GM21723 (cell line): Measurements from ENCODE around the gene PAX5.

Experiments
- ATAC-seq: cut with Tn5 transposase; IDR thresholded peaks from one replicate; pipeline ENCODE4 v1.9.1; 2021; ENCODE audit warnings: mild to moderate bottlenecking, moderate library complexity; ENCODE audit not compliant: unreplicated experiment

The PAX5 gene

DNA sequence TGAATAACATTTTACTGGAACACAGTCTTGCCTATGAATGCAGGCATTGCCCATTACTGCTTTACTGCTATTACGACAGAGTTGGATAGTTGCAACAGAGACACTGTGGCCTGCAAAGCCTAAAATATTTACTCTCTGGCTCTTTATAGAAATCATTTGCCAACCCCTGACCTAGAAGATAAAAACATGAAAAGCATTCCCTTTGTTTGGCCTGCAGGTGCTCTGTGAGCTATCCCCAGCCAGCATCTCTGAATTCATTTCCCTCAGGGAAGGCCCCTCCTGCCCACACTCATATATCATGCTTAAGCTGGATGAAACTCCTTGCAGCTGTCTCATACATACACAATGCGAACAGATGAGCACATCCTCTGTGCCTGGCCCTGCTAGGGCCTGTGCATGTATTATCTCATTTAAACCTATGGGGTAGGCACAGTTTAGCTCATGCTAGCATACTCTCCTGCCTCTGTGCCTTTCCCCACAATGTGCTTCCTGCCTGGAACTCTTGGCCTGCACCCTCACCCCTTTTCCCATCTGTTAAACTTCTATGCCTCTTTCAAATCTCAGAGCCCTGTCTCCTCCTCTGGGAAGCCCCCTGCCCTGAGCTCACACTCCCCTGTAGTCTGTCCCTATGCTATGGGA lies 193.1 kb downstream of the PAX5 start:
- no peak for ATAC-seq

DNA sequence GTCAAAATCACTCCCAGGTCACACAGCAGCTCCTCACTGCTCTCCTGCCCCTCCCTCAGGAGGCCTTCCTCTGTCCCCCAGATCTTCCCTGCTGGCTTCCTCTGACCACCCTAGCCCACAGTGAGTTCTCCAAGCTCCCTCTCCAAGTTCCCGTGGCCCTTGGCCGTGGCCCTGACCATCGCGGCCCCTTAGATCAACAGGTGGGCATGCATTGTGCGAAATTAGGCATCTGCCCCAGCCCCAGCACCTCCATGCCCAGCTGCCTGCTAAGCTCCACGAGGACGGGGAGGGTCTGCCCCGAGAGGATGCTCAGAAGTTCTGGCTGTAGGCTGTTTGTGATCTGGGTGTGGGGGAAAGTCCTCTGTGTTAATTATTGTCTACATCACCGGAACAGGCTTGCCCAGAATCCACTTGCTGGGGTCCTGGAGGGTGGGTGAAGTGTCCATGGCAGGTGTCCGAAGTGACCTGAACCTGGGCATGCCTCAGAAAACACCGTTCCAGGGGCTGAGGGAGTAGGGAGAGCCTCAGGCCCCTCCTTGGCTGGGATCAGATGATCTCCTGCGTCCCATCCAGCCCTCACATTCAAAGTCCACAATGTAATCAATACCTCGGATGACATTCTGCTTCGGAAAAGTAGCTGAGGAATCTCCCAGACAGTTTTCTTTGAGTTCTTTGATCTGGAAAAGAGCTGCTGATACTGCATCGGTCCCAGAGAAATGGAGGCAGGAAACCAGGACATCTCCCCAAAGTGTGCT lies 194.8 kb downstream of the PAX5 start:
- ATAC-seq: no peak

DNA sequence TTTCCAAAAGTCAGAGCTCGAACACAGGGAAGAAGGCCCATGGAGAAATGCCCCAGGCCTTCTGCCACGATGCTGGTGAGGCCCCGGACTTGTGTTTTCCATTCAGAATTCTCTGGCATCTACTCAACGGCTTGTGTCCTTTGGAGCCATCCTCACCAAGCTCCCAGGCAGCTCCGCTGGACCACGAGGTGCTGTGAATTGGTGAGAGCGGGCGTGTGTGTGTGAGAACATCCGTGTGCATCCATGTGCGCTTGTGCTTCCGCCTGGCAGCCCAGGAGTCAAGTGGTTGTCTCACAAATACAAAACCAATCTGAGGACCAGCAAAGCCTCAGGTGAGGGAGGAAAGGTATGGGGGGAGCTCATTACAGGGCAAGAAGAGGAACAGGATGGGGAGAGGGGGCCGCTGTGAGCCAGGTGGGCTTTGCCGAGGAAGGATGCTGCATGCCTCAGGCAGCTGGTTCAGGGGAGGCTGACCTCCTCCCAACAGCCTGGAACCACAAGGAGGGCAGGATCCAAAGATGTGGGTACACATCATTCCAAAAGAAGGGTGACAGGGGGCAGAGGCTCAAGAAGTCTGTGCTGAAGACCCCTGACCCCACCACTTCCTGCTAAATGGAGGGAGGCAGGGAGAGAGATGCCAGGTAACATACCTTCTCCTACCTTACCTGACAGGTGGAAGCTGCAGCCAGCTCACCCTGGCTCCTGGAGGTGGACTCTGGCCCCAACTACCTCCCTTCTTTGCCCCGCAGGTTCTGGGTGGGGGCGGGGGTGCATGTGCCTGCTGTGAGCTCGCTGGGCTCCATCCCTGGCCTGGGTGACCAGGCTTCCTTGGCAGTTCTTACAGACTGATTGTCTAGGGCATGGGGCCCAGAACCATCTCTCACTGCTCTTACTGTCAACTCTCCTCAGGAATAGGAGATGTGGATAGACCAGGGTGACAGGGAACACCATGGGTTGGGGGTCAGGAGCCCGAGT lies 196.3 kb downstream of the PAX5 start:
- ATAC-seq: no peak

DNA sequence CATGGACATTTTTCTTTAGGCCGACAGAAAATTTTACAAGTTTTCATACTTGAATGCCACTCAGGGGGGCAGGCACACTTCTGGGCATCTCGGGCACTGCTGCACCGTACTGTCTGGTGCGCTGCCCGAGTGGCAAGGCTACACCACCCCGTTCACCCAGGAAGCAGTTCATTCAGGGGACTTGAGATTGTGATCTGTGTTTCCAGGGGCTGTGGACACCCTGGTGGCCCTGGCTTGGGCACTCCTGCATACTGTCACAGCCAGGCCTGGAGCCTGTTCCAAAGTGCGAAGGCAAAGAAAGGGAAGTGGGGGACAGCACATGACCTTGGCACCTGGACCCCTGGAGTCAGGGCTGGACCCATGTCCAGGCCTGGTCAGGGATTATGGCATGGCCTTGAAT lies 197.6 kb downstream of the PAX5 start:
- no peak for ATAC-seq

DNA sequence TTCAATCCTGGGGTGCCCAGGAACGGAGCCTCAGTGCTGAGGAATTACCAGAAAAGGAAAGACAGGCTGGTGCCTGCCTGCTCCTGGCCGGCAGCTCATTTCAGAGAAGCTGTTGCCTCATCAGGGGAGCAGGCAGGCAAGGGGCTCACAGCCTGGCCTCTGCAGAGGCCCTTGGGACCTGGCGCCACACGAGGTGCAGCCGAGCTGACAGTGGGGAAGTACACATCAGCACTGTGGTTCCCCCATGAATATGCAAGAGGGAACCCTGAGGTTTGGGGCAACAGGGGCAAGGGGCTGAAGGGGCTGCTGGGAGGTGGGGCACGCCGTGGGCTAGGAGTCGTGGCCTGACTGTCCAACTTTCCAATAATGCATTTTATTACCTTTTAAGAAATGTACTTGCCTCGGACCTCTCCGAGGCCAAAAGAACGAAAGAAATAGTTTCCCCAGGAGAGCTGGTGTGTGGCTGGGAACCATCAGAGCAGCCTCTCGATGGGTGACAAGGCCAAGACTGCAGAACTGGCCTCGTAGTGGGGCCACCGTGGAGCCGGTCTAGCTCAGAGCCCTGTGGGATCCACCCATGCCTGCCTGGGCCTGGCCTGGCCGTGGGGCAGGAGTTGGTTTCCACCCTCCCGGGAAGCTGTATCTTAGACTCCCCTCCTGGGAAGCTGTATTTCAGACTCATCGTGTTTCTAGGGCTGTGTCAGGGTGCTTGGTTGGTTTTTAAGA lies 198.6 kb downstream of the PAX5 start:
- no peak for ATAC-seq

DNA sequence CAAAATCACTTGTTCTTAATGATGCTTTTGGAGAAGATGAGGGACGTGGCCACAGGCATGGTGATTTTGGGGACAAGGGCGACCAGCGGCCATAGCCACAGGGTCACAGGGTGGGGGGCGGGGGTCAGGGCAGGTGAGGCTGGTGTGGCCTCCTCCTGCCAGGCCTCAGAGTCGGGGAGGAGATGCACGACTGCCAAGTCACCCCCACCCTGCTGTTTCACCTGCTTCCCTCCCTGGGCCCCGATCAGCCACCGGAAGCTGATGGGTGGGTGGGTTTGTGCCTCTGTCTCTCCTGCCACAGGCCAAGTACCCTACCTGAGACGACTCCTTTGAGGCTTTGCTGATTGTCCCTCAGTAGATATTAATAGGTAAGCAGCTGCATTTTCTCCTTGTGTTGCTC lies 199.3 kb downstream of the PAX5 start:
- ATAC-seq: no peak

DNA sequence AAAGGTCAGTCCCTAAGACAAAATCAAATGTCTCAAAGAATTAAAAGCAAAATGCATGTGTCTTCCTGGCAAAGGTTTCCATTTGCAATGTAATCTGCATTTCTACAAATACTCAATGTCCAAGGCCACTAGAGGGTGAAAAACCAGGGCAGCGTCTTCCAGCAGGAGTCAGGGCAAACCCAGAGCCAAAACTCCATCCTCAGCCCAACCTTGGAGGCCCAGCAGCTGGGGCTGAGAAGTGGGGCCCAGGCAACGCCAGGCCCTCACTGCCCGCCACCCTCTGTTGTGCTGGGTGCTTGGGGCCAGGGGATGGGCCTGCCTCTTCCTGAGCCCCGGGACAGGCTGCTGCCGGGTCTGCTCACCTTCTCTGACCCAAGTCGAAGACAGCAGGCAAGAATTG lies 200.1 kb downstream of the PAX5 start:
- no peak for ATAC-seq

DNA sequence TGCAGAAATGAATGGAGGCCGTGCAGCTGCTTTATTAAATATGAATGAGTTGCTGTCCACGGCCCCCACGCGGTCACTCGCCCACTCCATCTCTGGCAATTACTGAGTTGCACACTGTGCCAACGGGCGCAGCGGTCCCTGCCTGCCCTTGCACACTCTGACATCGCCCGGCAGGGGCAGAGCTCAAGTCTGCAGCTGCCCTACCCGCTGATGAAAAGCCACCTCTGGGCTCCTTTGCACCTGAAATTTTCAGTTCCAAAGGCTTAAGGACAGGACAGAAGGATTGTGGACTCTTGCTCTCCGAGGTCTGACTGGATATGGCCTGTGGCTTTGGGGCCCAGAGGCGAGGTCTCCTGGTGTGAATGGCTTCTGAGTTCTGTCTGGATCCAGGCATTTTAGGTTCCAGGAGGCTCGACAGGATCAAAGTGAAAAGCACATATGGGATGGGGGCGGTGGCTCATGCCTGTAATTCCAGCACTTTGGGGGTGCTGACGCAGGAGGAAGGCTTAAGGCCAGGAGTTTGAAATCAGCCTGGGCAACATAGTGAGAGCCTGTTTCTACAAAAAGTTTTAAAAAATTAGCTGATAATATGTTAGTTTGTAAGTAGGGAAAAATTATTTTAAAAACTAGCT lies 201.8 kb downstream of the PAX5 start:
- ATAC-seq: no peak

DNA sequence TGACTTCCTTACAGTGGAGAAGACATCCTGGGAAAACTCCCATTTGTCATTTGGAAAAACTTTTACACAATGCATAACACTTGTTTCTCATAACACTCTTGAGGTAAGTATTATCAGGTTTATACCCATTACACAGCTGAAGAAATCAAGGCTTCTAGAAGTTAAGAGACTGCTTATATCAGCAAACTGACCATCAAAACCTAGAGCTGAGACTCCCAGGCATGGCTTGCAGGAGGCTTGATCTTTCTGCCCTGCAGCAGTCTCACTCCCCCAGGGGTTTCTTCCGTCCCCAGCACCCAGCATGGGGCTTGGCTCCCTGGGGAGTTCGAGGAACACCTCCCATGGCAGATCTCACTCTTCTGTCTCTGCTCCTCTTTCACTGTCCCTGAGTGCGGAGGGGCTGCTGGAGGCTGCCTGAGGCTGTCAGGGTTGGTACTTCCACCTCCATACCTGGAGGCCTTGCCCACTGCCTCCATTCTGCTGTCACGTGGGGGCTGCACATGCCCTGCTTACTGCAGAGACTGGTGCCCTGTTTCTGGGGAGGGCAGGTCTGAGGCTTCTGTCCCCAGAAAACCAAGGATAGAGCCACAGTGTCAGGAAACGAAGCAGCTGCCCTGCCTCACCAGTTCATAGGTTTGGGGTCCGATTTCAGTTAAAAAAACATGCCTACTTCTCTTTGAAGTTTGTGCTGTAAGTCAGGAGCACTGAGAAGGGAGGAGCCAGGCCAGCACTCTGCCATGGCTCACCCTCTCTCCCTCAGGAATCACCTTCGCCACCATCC lies 202.5 kb downstream of the PAX5 start:
- no peak for ATAC-seq

DNA sequence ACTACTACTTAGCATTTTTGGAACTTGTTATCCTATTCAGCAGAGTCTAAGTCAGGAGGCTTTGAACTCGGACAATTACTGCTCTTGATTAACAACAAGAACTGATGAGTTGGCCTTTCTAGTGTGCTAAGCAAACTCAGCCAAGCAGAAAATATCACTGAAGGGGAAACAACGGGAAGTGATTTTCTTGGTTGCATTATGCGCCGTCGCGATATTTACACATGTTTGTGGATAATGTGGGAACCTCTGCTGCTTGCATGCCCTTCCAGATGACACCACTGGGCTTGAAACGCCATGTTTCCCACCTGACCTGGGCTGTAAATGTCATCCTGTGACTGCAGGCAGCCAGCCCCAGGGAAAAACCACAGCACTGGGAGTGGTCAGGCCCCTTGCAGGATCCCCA lies 205.5 kb downstream of the PAX5 start:
- ATAC-seq: no peak

DNA sequence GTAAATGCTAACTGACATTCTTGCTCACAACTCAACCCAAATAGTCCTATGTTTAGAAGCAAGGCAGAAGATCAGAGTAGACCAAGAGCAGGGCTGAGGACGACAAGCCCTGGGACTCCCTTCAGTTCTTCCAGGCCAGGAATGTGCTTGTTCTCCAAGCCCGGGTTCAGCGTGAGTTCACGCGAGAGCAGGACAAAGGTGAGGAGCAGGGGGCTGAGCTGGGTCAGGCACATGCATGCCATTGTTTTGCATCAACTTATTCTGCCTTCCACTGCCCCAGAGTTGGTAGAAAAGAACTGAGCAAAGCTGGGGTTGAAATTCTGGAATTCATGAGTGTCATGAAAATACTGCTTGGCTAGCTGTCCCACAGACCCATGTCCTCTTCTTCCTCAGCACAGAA lies 206.5 kb downstream of the PAX5 start:
- no peak for ATAC-seq

DNA sequence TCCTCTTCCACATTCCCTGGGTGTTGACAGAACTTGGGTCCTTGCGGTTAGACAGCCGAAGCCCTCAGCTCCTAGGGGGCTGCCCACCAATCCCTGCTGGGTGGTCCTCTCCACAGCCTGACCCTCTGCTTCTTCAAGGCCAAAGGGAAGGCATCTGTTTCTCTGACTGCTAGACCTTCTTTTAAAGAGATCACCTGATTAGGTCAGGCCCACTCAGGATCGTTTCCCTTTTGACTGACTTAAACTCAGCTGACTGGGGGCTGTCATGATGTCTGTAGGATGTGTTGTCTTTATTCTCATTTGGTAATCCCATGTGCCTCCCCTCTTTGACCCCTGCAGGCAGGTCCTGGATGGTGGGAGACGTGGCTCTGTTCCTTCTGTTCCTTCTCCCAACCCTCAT lies 207.5 kb downstream of the PAX5 start:
- no peak for ATAC-seq

DNA sequence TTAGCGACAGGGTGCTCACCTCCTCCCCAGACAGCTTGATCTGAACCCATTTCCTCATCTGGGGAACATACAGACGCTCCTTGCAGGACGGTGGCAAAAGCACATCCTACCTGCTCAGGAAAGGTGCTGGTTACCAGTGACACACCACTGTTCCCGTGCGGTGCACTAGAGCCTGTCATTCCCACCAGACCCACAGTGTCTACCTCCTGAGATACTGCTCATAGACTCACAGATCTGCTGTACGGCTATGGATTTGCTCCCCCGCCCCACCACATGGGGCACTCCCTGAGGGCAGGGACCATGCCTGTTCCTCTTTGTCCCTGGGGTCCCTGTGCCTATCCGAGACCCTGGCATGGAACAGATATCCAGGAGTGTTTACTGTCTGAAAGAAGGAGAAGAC lies 208.9 kb downstream of the PAX5 start:
- no peak for ATAC-seq

DNA sequence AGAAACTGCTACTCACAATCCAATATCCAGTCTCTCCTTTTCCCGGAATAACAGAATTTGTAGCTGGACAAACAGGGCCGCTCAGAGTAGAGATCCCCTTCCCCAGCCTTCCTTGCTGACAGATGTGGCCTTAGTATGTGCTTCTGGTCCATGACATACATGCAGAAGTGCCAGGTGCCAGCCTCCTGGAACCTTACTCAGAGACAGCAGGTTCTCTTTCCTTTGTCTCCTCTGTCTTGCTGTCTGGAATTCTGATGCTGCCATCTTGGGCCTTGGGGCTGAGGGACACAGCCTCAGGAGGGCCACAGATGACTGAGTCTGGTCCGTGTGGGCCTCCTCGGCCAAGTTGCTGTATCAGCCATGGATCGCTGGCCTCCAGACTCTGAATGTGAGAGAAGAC lies 210.1 kb downstream of the PAX5 start:
- no peak for ATAC-seq

DNA sequence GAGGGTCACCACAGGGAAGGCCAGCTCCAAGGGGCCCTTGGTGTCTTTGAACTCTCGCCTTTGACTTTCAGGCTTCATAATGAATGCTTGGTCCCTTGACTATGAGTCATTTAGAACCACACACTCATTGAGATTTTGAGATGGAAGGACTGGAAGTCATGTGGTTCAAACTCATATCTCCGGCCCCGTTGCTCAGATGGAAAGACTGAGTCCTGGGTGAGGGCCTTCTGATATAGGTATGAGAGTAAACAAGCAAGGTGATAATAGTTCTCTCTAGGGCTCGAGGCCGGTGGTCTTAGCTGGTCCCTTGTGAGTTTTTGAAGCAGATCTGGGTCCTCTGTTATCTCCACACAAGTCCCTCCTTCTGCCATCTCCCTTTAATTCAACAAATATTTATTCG lies 210.6 kb downstream of the PAX5 start:
- no peak for ATAC-seq

DNA sequence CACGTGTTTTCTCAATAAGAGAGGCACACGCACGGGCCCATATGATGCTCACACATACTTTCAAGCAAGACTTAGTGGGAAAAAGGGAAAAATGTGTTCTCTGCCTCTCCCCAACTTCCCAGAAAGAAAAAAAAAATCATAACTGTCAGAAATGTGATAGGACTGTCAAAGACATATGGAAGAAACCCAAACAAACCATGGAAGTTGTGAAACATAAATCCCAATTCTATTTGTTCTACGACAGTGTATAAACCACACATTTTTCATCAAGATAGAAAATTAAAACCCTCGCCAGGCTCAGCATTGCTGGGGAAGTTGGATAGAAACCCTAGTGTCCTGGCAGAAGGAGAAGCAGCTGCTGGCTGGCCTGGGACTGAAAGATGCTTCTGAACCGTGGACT lies 211.9 kb downstream of the PAX5 start:
- no peak for ATAC-seq

DNA sequence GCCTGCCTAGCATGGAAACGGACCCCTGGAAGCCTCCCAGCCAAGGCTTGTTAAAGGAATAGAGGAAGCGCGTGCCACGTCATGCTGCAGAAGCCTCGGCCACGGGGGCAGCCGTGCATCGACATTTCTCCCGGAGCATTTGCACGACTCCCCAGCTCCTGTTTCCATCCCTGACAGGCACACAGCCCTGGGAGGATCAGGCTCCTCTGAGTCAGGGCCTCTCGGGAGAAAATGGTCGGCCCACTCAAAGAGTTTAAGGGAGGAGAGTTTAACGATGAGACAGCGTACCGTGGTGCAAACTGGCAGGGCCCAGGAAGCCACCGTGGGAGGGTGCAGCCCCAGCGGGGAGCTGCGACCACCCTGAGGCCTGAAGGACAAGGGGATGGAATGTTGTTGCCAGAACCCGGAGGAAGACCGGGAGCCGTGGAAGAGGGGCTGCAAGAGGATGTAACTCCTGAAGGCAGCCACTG lies 213.6 kb downstream of the PAX5 start:
- ATAC-seq: no peak

DNA sequence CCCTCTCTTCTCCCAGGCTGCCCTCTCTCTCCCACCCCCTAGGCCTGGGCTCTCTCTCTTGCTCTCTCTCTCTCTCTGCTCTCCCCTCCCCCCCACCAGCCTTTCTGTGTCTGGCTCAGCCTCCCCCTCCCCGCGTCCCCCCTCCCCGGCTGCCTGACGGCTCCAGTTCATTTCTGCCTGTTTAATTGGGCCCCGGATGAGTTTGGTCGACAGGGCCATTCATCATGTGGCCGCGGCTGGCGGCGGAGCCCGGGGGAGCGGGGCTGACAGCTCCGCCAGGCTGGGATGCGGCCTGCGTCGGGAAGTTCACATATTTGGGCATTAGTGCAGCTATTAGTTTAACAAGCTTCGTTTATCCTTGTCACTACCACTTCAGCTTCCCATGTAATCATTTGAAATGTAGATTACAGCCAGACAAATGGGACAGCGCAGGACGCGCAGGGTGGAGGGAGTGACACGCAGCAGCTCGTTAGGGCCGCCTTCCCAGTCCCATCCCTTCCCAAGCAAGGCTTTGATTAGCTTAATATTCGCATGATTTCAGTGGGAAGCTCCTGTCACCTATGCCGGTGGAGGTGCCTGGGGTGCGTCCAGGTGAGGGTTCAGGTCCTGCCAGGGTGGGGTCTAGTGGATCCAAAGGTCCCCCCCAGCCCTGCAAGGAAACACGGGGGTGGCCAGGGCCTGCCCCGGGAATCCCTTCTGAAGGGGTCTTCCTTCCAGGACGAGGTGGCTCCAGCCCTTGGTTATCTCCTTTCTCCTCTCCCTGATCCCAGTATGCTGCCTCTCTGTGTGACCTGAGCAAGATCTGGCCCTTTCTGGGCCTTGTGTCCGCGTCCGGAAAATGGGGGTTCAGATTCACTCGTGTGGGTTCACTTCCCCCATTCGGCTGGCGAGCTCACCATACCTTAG lies 214.8 kb downstream of the PAX5 start:
- no peak for ATAC-seq
